T-helper 2 cell treated with Interferon-gamma antibody and Interleukin-4, amounts not matched to agents 5 μg/mL and 100 μg/mL, for 36 hours (primary cell): ENCODE measurements around the gene STS.
"Not testable (repeated sequence)": the region's sequence is repeated elsewhere in the genome, so short reads cannot be mapped to it uniquely, and the experiment has no call there.

ENCODE experiments used
- DNase-seq: peaks from one replicate; pipeline ENCODE4 v3.0.0; 2021; ENCODE audit warnings: low spot score
- H3K27ac Mint-ChIP-seq: one replicate; pipeline ENCODE4 v1.8.0; 2021; ENCODE audit warnings: mild to moderate bottlenecking, mixed read lengths
- H3K27me3 Mint-ChIP-seq: one replicate; pipeline ENCODE4 v1.8.0; 2021; ENCODE audit warnings: low read depth, mixed read lengths
- H3K36me3 Mint-ChIP-seq: one replicate; pipeline ENCODE4 v1.8.0; 2021; ENCODE audit warnings: low read depth, mixed read lengths
- H3K4me1 Mint-ChIP-seq: one replicate; pipeline ENCODE4 v1.8.0; 2021; ENCODE audit warnings: low read depth, mixed read lengths
- H3K4me3 Mint-ChIP-seq: one replicate; pipeline ENCODE4 v1.8.0; 2022; ENCODE audit warnings: mild to moderate bottlenecking, moderate library complexity, mixed read lengths
- H3K9me3 Mint-ChIP-seq: one replicate; pipeline ENCODE4 v1.8.0; 2021; ENCODE audit warnings: mixed read lengths

The STS gene

GRCh38 chrX:7170898-7171297, 23.4 kb downstream of the STS start:
- no peaks in the 10 kb centered on the region for H3K36me3 Mint-ChIP-seq
- no peak overlapping the region for H3K27ac Mint-ChIP-seq
- H3K27me3 Mint-ChIP-seq = no peaks in the 10 kb centered on the region
- DNase-seq = peak; percentile 4
- H3K9me3 Mint-ChIP-seq = no peaks in the 10 kb centered on the region
- no peaks in the 10 kb centered on the region for H3K4me1 Mint-ChIP-seq
- H3K4me3 Mint-ChIP-seq = no peak overlapping the region

- not testable (repeated sequence) for H3K9me3 Mint-ChIP-seq, H3K4me1 Mint-ChIP-seq, H3K4me3 Mint-ChIP-seq
Observed at GRCh38 chrX:7178859-7179258, 31.3 kb downstream of the STS start.

GRCh38 chrX:7179446-7179845, 31.9 kb downstream of the STS start:
- no peaks in the 10 kb centered on the region for H3K4me1 Mint-ChIP-seq
- H3K4me3 Mint-ChIP-seq = no peak overlapping the region
- no peaks in the 10 kb centered on the region for H3K9me3 Mint-ChIP-seq
- DNase-seq = no peak
- no peaks in the 10 kb centered on the region for H3K27me3 Mint-ChIP-seq
- no peaks in the 10 kb centered on the region for H3K36me3 Mint-ChIP-seq
- no peak overlapping the region for H3K27ac Mint-ChIP-seq

More at GRCh38 chrX:7178859-7179258, 31.3 kb downstream of the STS start:
- H3K27me3 Mint-ChIP-seq, H3K27ac Mint-ChIP-seq, H3K36me3 Mint-ChIP-seq, DNase-seq: not testable (repeated sequence)

- Mint-ChIP-seq H3K27me3 (no peaks in the 10 kb centered on the region), H3K9me3 (no peaks in the 10 kb centered on the region), H3K27ac (no peak overlapping the region), H3K36me3 (no peaks in the 10 kb centered on the region), H3K4me1 (no peaks in the 10 kb centered on the region), H3K4me3 (no peak overlapping the region)
- DNase-seq = no peak
Observed at GRCh38 chrX:7184816-7185215, 37.3 kb downstream of the STS start.

GRCh38 chrX:7188672-7189071, 41.2 kb downstream of the STS start:
- no peak overlapping the region for H3K4me3 Mint-ChIP-seq
- no peaks in the 10 kb centered on the region for H3K4me1 Mint-ChIP-seq
- H3K9me3 Mint-ChIP-seq = no peaks in the 10 kb centered on the region
- H3K27ac Mint-ChIP-seq = no peak overlapping the region
- no peaks in the 10 kb centered on the region for H3K27me3 Mint-ChIP-seq
- no peak for DNase-seq
- no peaks in the 10 kb centered on the region for H3K36me3 Mint-ChIP-seq

GRCh38 chrX:7190157-7190556, 42.6 kb downstream of the STS start:
- no peak overlapping the region for H3K4me3 Mint-ChIP-seq
- DNase-seq = no peak
- H3K9me3 Mint-ChIP-seq = no peaks in the 10 kb centered on the region
- no peak overlapping the region for H3K27ac Mint-ChIP-seq
- no peaks in the 10 kb centered on the region for H3K36me3 Mint-ChIP-seq
- no peaks in the 10 kb centered on the region for H3K27me3 Mint-ChIP-seq
- H3K4me1 Mint-ChIP-seq = no peaks in the 10 kb centered on the region

GRCh38 chrX:7191681-7192110, 44.2 kb downstream of the STS start:
- Mint-ChIP-seq H3K27ac (no peak overlapping the region), H3K4me1 (no peaks in the 10 kb centered on the region), H3K4me3 (no peak overlapping the region), H3K27me3 (no peaks in the 10 kb centered on the region), H3K36me3 (no peaks in the 10 kb centered on the region), H3K9me3 (no peaks in the 10 kb centered on the region)
- no peak for DNase-seq

- H3K4me1 Mint-ChIP-seq = no peaks in the 10 kb centered on the region
- H3K27ac Mint-ChIP-seq = no peak overlapping the region
- H3K4me3 Mint-ChIP-seq = no peak overlapping the region
- H3K9me3 Mint-ChIP-seq = no peaks in the 10 kb centered on the region
- no peak for DNase-seq
- no peaks in the 10 kb centered on the region for H3K27me3 Mint-ChIP-seq
- no peaks in the 10 kb centered on the region for H3K36me3 Mint-ChIP-seq
Observed at GRCh38 chrX:7192871-7193270, 45.4 kb downstream of the STS start.

GRCh38 chrX:7194606-7195005, 47.1 kb downstream of the STS start:
- Mint-ChIP-seq H3K27me3 (no peaks in the 10 kb centered on the region), H3K4me1 (no peaks in the 10 kb centered on the region), H3K36me3 (no peaks in the 10 kb centered on the region), H3K9me3 (no peaks in the 10 kb centered on the region), H3K27ac (no peak overlapping the region), H3K4me3 (no peak overlapping the region)
- DNase-seq = no peak
